Caco-2 (cell line): ENCODE measurements around the gene ZBTB48. TPM values are rescaled to one million over a fixed set of nuclear protein-coding genes. Genes with fewer than 3 reads are reported as not detected.

Experiments
- BruUV-seq: library from RNA; stranded (reverse); fragments of 400-500 nt; replicated peaks from 2 replicates; lab custom pipeline; 2021; lab: Mats Ljungman, UMichigan
- CTCF ChIA-PET: fragments of 300-600 bp; sonication (Branson Sonifier 250); formaldehyde crosslinking; loops from one replicate; lab custom pipeline; 2022; ENCODE audit warnings: antibody characterized with exemption; lab: Charles Lee
- POLR2A ChIA-PET: fragments of 300-600 bp; sonication (Branson Sonifier 250); formaldehyde crosslinking; loops from one replicate; lab custom pipeline; 2022; ENCODE audit warnings: antibody characterized with exemption; lab: Charles Lee
- DNase-seq, 2 experiments: peaks; one replicate each; pipeline versions ENCODE4 v3.0.0 to v3.0.0-alpha.2; 2020 to 2022
- H3K27me3 ChIP-seq: replicated peaks from 2 replicates; pipeline ENCODE4 v1.6.0; 2011; ENCODE audit warnings: low read length; ENCODE audit not compliant: control insufficient read depth, insufficient read depth
- H3K36me3 ChIP-seq: 2 replicates; pipeline ENCODE4 v1.5.1; 2011; ENCODE audit warnings: low read length; ENCODE audit not compliant: control insufficient read depth, insufficient read depth
- H3K4me1 ChIP-seq: fragments of 250-450 bp; sonication (Bioruptor Pico); 2 replicates; pipeline ENCODE4 v1.5.1; 2020; ENCODE audit warnings: mild to moderate bottlenecking
- H3K4me3 ChIP-seq: 2 replicates; pipeline ENCODE4 v1.5.1; 2011; ENCODE audit warnings: low read depth, mild to moderate bottlenecking, control low read depth, low read length
- H3K9me3 ChIP-seq: fragments of 250-450 bp; sonication (Bioruptor Pico); 2 replicates; pipeline ENCODE4 v1.5.1; 2020; ENCODE audit warnings: mild to moderate bottlenecking, moderate library complexity
- H3K27ac Mint-ChIP-seq: one replicate; pipeline ENCODE4 v1.8.0; 2022; ENCODE audit warnings: mixed read lengths; ENCODE audit not compliant: unreplicated experiment
- H3K27me3 Mint-ChIP-seq: one replicate; pipeline ENCODE4 v1.8.0; 2022; ENCODE audit warnings: mixed read lengths; ENCODE audit not compliant: insufficient read depth, unreplicated experiment
- H3K36me3 Mint-ChIP-seq: one replicate; pipeline ENCODE4 v1.8.0; 2022; ENCODE audit warnings: mild to moderate bottlenecking, mixed read lengths; ENCODE audit not compliant: insufficient read depth, unreplicated experiment
- H3K4me1 Mint-ChIP-seq: one replicate; pipeline ENCODE4 v1.8.0; 2022; ENCODE audit warnings: low read depth, mixed read lengths; ENCODE audit not compliant: unreplicated experiment
- H3K4me3 Mint-ChIP-seq: one replicate; pipeline ENCODE4 v1.8.0; 2022; ENCODE audit warnings: mild to moderate bottlenecking, moderate library complexity, mixed read lengths; ENCODE audit not compliant: unreplicated experiment
- H3K9me3 Mint-ChIP-seq: one replicate; pipeline ENCODE4 v1.8.0; 2022; ENCODE audit warnings: mixed read lengths; ENCODE audit not compliant: unreplicated experiment
- CTCF ChIP-seq, 2 experiments: fragments of 200-600 bp in 1 of 2; IDR thresholded peaks; 1 replicate in 1 of 2; 2 replicates in 1 of 2; pipeline versions ENCODE4 v1.5.1 to v1.8.0; 2011 to 2022; ENCODE audit warnings: antibody characterized with exemption in 1 of 2, control low read depth in 1 of 2, inconsistent platforms in 1 of 2, low read depth in 1 of 2, low read length in 1 of 2, mild to moderate bottlenecking in 1 of 2, moderate library complexity in 1 of 2; ENCODE audit not compliant: insufficient read depth in 1 of 2, severe bottlenecking in 1 of 2, unreplicated experiment in 1 of 2
- intact Hi-C: fragments of 100-400 bp; cut with micrococcal nuclease; formaldehyde crosslinking; loops from one replicate; pipeline ENCODE4 v1.10.0; 2022; ENCODE audit not compliant: unreplicated experiment
- total RNA-seq: library from RNA; stranded (reverse); gene quantifications from 2 replicates; pipeline ENCODE4 v1.2.3, GENCODE V29; 2022

Gene ZBTB48
- total RNA-seq, 1 experiment from 2014 or later, result 22.5 TPM

DNA sequence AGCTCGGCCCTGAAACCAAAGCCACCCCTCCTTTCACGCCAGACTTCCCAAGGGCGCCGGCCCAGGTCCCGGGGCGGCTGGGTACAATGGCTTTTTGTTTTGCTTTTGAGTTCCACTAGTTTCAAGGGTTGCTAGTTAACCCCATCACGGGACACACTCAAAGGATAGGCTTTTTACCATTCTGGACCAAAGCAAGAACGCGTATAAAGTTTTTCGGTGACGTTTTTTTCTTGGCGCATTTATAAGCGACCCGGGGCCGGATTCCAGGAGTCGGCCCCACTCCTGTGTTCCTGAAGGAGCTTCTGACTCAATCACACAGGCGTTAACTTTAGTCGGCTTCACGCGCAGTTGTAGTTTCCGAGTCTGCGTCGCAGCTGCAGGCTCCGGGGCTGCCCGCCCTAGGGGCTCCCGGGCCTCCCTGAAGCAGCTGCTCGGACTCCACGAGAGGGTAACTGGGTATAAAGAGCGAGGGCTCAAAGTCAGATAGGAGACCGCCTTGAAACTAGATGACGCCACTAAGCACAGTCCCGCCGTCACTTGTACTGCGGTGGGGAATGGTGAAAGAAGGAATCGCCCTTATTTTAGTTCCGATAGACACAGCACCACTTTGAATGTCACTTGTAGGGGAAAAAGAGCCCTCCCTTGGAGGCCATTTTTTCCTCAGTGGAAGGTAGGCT is 23.6 kb downstream of the ZBTB48 start:
- peak overlapping the region; percentile 56 for H3K4me3 ChIP-seq
- H3K9me3 ChIP-seq, result no peaks in the 10 kb centered on the region
- DNase-seq, result peak; percentile 65 to 73
- BruUV-seq, result TSS peak; percentile 90
- Mint-ChIP-seq H3K4me3 (peak overlapping the region; percentile 96), H3K9me3 (no peaks in the 10 kb centered on the region), H3K27ac (peak overlapping the region; percentile 96), H3K4me1 (no peaks in the 10 kb centered on the region), H3K36me3 (peaks cover 37% of the 10 kb centered on the region), H3K27me3 (no peaks in the 10 kb centered on the region)
- H3K36me3 ChIP-seq, result no peaks in the 10 kb centered on the region
- no peak for TF ChIP-seq CTCF (IDR thresholded peaks at IDR 0.05; ENCODE audit: insufficient read depth in 1 of 2, low read depth in 1 of 2, low read length in 1 of 2, severe bottlenecking in 1 of 2, unreplicated experiment in 1 of 2)
- no peaks in the 10 kb centered on the region for H3K27me3 ChIP-seq
- CTCF ChIA-PET, result no interaction called here
- intact Hi-C loops, result loop anchor here (10.0 kb wide), 2 partner anchors 49 to 109 kb away; partner anchors contain the start of genes NOL9, PLEKHG5 and TAS1R1
- peaks cover 9% of the 10 kb centered on the region; the same call in 1 of the 2 replicates for H3K4me1 ChIP-seq
- POLR2A ChIA-PET, result interaction anchor here (0.9 to 1.5 kb wide), 4 partner anchors 12 to 98 kb away, joined by 3 to 8 read pairs (median 4); partner anchors contain the start of genes DNAJC11 and ZBTB48

- no TSS peak for BruUV-seq
- Mint-ChIP-seq H3K27ac (peak overlapping the region; percentile 96), H3K27me3 (no peaks in the 10 kb centered on the region), H3K36me3 (peaks cover 32% of the 10 kb centered on the region), H3K4me3 (peak overlapping the region; percentile 96), H3K4me1 (no peaks in the 10 kb centered on the region), H3K9me3 (no peaks in the 10 kb centered on the region)
- no peak for TF ChIP-seq CTCF (IDR thresholded peaks at IDR 0.05; ENCODE audit: insufficient read depth in 1 of 2, low read depth in 1 of 2, low read length in 1 of 2, severe bottlenecking in 1 of 2, unreplicated experiment in 1 of 2)
- no peaks in the 10 kb centered on the region for H3K27me3 ChIP-seq
- no peaks in the 10 kb centered on the region for H3K9me3 ChIP-seq
- DNase-seq, result peak; percentile 82 to 86
- H3K4me1 ChIP-seq, result peaks cover 9% of the 10 kb centered on the region; the same call in 1 of the 2 replicates
- H3K4me3 ChIP-seq, result peak overlapping the region; percentile 56
- ChIA-PET POLR2A (interaction anchor here (0.6 to 1.5 kb wide), 6 partner anchors 9 to 97 kb away, joined by 3 to 8 read pairs (median 4); partner anchors contain the start of genes DNAJC11 and ZBTB48), CTCF (interaction anchor here (1.1 kb wide), 1 partner anchor 50 kb away, joined by 3 read pairs; the partner anchor contains the start of gene NOL9)
- no peaks in the 10 kb centered on the region for H3K36me3 ChIP-seq
- intact Hi-C loops, result loop anchor here (1.0 to 10.0 kb wide), 4 partner anchors 9 to 109 kb away; partner anchors contain the start of genes NOL9, PHF13, PLEKHG5 and TAS1R1
Measured at GRCh38 chr1:6603915-6604558, 24.2 kb downstream of the ZBTB48 start.
